Body of pancreas (tissue), 4 donors: ENCODE measurements around the gene DNMT3A.

Source experiments
- POLR2A ChIP-seq, 3 donors: fragments of 450-650 bp; IDR thresholded peaks; one replicate each; pipeline ENCODE4 v1.6.1; 2016; ENCODE audit warnings: antibody characterized with exemption in 3 of 3, mild to moderate bottlenecking in 2 of 3
- TF ChIP-seq, protein P1 (sequence below), 7 experiments: fragments of 450-650 bp in 4 of 7; fragments of 200-600 bp in 3 of 7; sonication (generic) in 3 of 7; IDR thresholded peaks; one replicate each; pipeline ENCODE4 v1.5.1; 2016 to 2019; ENCODE audit warnings: antibody characterized with exemption in 7 of 7

DNA sequence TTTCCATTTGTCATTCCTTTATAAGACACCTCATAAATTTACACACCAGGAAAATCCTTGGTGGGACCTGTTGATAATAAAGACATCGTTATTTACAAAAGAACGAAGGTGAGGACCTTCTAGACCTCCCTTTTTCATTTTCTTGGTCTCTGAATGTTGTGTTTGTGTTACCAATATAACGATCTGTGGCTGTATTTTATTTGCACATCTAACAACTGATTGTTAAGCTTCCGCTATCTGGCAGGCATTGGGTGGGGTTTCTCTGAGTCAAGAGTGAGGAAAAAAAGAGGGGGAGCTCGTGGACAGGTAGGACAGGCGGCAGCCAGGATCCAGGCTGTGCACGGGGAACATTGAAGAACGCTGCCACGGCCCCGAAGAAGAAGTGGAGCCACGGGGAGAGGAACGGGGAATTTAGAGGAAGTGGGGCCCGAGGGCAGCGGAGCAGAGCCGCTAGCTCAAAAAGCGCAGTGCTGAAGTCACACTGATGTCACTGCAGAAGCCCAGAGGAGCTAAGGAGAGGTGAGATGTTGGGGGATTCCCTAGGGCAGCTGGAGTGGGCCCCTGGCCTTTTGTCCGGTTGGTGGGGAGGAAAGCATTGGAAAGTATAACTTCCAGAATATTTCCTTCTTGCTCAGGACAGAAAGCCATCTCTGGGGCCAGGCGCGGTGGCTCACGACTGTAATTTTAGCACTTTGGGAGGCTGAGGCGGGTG, 20.9 kb upstream of the DNMT3A start:
- TF ChIP-seq, protein P1, sequence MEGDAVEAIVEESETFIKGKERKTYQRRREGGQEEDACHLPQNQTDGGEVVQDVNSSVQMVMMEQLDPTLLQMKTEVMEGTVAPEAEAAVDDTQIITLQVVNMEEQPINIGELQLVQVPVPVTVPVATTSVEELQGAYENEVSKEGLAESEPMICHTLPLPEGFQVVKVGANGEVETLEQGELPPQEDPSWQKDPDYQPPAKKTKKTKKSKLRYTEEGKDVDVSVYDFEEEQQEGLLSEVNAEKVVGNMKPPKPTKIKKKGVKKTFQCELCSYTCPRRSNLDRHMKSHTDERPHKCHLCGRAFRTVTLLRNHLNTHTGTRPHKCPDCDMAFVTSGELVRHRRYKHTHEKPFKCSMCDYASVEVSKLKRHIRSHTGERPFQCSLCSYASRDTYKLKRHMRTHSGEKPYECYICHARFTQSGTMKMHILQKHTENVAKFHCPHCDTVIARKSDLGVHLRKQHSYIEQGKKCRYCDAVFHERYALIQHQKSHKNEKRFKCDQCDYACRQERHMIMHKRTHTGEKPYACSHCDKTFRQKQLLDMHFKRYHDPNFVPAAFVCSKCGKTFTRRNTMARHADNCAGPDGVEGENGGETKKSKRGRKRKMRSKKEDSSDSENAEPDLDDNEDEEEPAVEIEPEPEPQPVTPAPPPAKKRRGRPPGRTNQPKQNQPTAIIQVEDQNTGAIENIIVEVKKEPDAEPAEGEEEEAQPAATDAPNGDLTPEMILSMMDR (IDR thresholded peaks at IDR 0.05), result no peak
- TF ChIP-seq POLR2A (IDR thresholded peaks at IDR 0.05), result no peak
